ENCODE results near the gene KBTBD13. TPM values are rescaled to one million over a fixed set of nuclear protein-coding genes. Genes with fewer than 3 reads are reported as not detected.

The KBTBD13 gene
- total RNA-seq, 1 experiment from 2014 or later, result not detected

- Histone ChIP-seq H3K27ac (ENCODE audit: low read length) (no peak overlapping the region), H3K4me1 (ENCODE audit: control insufficient read depth, insufficient read depth, low read length) (no peaks in the 10 kb centered on the region; the same call in 1 of the 2 replicates), H3K9me3 (ENCODE audit: control insufficient read depth, insufficient read depth, low read depth, low read length) (no peaks in the 10 kb centered on the region), H3K36me3 (ENCODE audit: control insufficient read depth, insufficient read depth, low read length) (no peaks in the 10 kb centered on the region), H3K4me3 (ENCODE audit: low read depth in 2 of 2, low read length in 2 of 2) (no peak overlapping the region), H3K27me3 (ENCODE audit: control insufficient read depth, insufficient read depth, low read length) (no peaks in the 10 kb centered on the region)
- BruUV-seq (replicated peaks), result no TSS peak
- ATAC-seq (no peak), DNase-seq (ENCODE audit: low read depth, low spot score) (no peak)
- intact Hi-C loops (cut with micrococcal nuclease; ENCODE audit: unreplicated experiment) (no loop called here), in situ Hi-C loops (cut with HindIII; ENCODE audit: low pct_unique_long_range_greater_than_20kb, low sequenced_read_pairs) (no loop called here)
- POLR2A ChIA-PET, result no interaction called here
- CTCF ChIA-PET, result no interaction called here
- TF ChIP-seq CTCF (IDR thresholded peaks at IDR 0.05) (no peak), POLR2AphosphoS5 (IDR thresholded peaks at IDR 0.05; ENCODE audit: low read depth, low read length) (no peak), TCF7L2 (IDR thresholded peaks at IDR 0.05; ENCODE audit: low read depth, low read length) (no peak), REST (IDR thresholded peaks at IDR 0.05; ENCODE audit: insufficient read depth in 1 of 2, low read depth in 2 of 2, low read length in 1 of 2) (no peak), SIN3A (IDR thresholded peaks at IDR 0.05; ENCODE audit: borderline replicate concordance, insufficient read depth, low read depth, low read length) (no peak)
Observed at GRCh38 chr15:65040461-65040860, 36.1 kb upstream of the KBTBD13 start.

- Histone ChIP-seq H3K27ac (ENCODE audit: low read length) (no peak overlapping the region), H3K9me3 (ENCODE audit: control insufficient read depth, insufficient read depth, low read depth, low read length) (no peaks in the 10 kb centered on the region), H3K4me3 (ENCODE audit: low read depth in 2 of 2, low read length in 2 of 2) (no peak overlapping the region), H3K4me1 (ENCODE audit: control insufficient read depth, insufficient read depth, low read length) (no peaks in the 10 kb centered on the region; the same call in 1 of the 2 replicates), H3K36me3 (ENCODE audit: control insufficient read depth, insufficient read depth, low read length) (no peaks in the 10 kb centered on the region), H3K27me3 (ENCODE audit: control insufficient read depth, insufficient read depth, low read length) (no peaks in the 10 kb centered on the region)
- DNase-seq (ENCODE audit: low read depth, low spot score) (no peak), ATAC-seq (no peak)
- intact Hi-C loops (cut with micrococcal nuclease; ENCODE audit: unreplicated experiment), result no loop called here
- no TSS peak for BruUV-seq (replicated peaks)
- in situ Hi-C loops (cut with HindIII; ENCODE audit: low pct_unique_long_range_greater_than_20kb, low sequenced_read_pairs), result no loop called here
- POLR2A ChIA-PET, result no interaction called here
- no peak for TF ChIP-seq TCF7L2 (IDR thresholded peaks at IDR 0.05; ENCODE audit: low read depth, low read length)
- no peak for TF ChIP-seq REST (IDR thresholded peaks at IDR 0.05; ENCODE audit: insufficient read depth in 1 of 2, low read depth in 2 of 2, low read length in 1 of 2)
- no peak for TF ChIP-seq CTCF (IDR thresholded peaks at IDR 0.05)
- no peak for TF ChIP-seq POLR2AphosphoS5 (IDR thresholded peaks at IDR 0.05; ENCODE audit: low read depth, low read length)
- no peak for TF ChIP-seq SIN3A (IDR thresholded peaks at IDR 0.05; ENCODE audit: borderline replicate concordance, insufficient read depth, low read depth, low read length)
- CTCF ChIA-PET, result interaction anchor here (0.7 kb wide), 1 partner anchor 244 kb away, joined by 3 read pairs; no protein-coding TSS in a partner anchor
Observed at GRCh38 chr15:65041787-65042186, 34.8 kb upstream of the KBTBD13 start.

All from Panc1 (cell line).